HEK293 (cell line): ENCODE measurements around the gene FAM168B.

Experiments
- ATF2 ChIP-seq: fragments of 450-650 bp; formaldehyde crosslinking; IDR thresholded peaks from 2 replicates; pipeline ENCODE4 v1.5.1; 2016; ENCODE audit warnings: missing biosample characterization, missing genetic modification characterization, low read depth
- CTCF ChIP-seq: fragments of 450-650 bp; formaldehyde crosslinking; IDR thresholded peaks from 2 replicates; pipeline ENCODE4 v1.5.1; 2016; ENCODE audit warnings: missing biosample characterization, missing genetic modification characterization
- PRDM10 ChIP-seq: fragments of 450-650 bp; formaldehyde crosslinking; IDR thresholded peaks from 2 replicates; pipeline ENCODE4 v1.5.1; 2016; ENCODE audit warnings: missing biosample characterization, missing genetic modification characterization
- TRIM28 ChIP-seq: IDR thresholded peaks from 2 replicates; pipeline ENCODE4 v1.6.1; 2011; ENCODE audit warnings: low read length, control low read depth, borderline replicate concordance
- ZBTB26 ChIP-seq: fragments of 450-650 bp; formaldehyde crosslinking; optimal IDR thresholded peaks from 2 replicates; pipeline ENCODE3; 2016; ENCODE audit warnings: missing biosample characterization, mild to moderate bottlenecking, missing genetic modification characterization
- ZNF146 ChIP-seq: fragments of 450-650 bp; formaldehyde crosslinking; IDR thresholded peaks from 2 replicates; pipeline ENCODE4 v1.5.1; 2016; ENCODE audit warnings: missing biosample characterization, missing genetic modification characterization
- ZNF16 ChIP-seq: fragments of 450-650 bp; formaldehyde crosslinking; IDR thresholded peaks from 2 replicates; pipeline ENCODE4 v1.5.1; 2016; ENCODE audit warnings: low read depth, missing biosample characterization, missing genetic modification characterization
- ZNF521 ChIP-seq: fragments of 450-650 bp; formaldehyde crosslinking; IDR thresholded peaks from 2 replicates; pipeline ENCODE4 v1.5.1; 2017; ENCODE audit warnings: missing biosample characterization, mild to moderate bottlenecking, missing genetic modification characterization
- ZSCAN18 ChIP-seq: fragments of 450-650 bp; formaldehyde crosslinking; IDR thresholded peaks from 2 replicates; pipeline ENCODE4 v1.5.1; 2016; ENCODE audit warnings: missing biosample characterization, missing genetic modification characterization

GRCh38 chr2:131123192-131123591, 29.9 kb upstream of the FAM168B start:
- TF ChIP-seq ZBTB26 (no peak), ZNF146 (tag by site-specific recombination) (no peak), PRDM10 (tag by site-specific recombination) (no peak), ATF2 (tag by site-specific recombination) (no peak), CTCF (tag by site-specific recombination) (no peak), ZSCAN18 (tag by site-specific recombination) (no peak), ZNF16 (tag by site-specific recombination) (no peak), ZNF521 (no peak), TRIM28 (no peak)
